ENCODE measurements around the gene FUCA1. TPM values are rescaled to one million over a fixed set of nuclear protein-coding genes. Genes with fewer than 3 reads are reported as not detected.
A peak's percentile ranks its signal among the peaks of the same experiment; 100 is the strongest.

The FUCA1 gene
- polyA plus RNA-seq, 3 donors, result 24.2 to 97.7 (median 96.6) TPM

GRCh38 chr1:23895082-23895481, 27.0 kb upstream of the FUCA1 start:
- no peaks in the 10 kb centered on the region for H3K9me3 Mint-ChIP-seq
- H3K9me3 ChIP-seq (replicated peaks in 1 of 2; ENCODE audit: control insufficient read depth in 1 of 2, insufficient read depth in 1 of 2, low read length in 2 of 2), result no peaks in the 10 kb centered on the region
- H3K27ac ChIP-seq (ENCODE audit: low read depth in 1 of 2, low read length in 2 of 2), result peak overlapping the region; percentile 92 to 94
- intact Hi-C loops (cut with micrococcal nuclease), result no loop called here
- peak overlapping the region; percentile 93 to 98 (median 96) for H3K27ac Mint-ChIP-seq
- WGBS (ENCODE audit: insufficient coverage), result 51% methylated on average over 3 of the region's 5 CpGs
- H2AFZ ChIP-seq (ENCODE audit: insufficient read depth, low read depth, low read length, poor library complexity, severe bottlenecking), result no peak overlapping the region
- H3K27me3 Mint-ChIP-seq (ENCODE audit: low read depth in 3 of 3), result peaks cover 1 to 18% (median 2%) of the 10 kb centered on the region in 3 donors
- no peak overlapping the region for H3K4me3 ChIP-seq (replicated peaks in 1 of 3; ENCODE audit: low read depth in 2 of 3, low read length in 3 of 3)
- H4K20me1 ChIP-seq (ENCODE audit: insufficient read depth, low read length), result no peaks in the 10 kb centered on the region
- H3K36me3 ChIP-seq (replicated peaks in 1 of 2; ENCODE audit: control insufficient read depth in 1 of 2, insufficient read depth in 2 of 2, low read length in 2 of 2), result no peaks in the 10 kb centered on the region
- H3K36me3 Mint-ChIP-seq, result peaks cover 0 to 2% of the 10 kb centered on the region in 2 donors
- TF ChIP-seq CTCF (IDR thresholded peaks at IDR 0.05), result no peak
- H3K4me1 Mint-ChIP-seq, result peaks cover 51% of the 10 kb centered on the region
- peak overlapping the region; percentile 23 for H3K4me2 ChIP-seq (replicated peaks; ENCODE audit: extremely low read depth, low read length, poor library complexity, severe bottlenecking)
- no peak overlapping the region for H3K4me3 Mint-ChIP-seq
- DNase-seq, result peak; percentile 67 to 87 (median 71)
- no peaks in the 10 kb centered on the region for H3K27me3 ChIP-seq (ENCODE audit: control insufficient read depth in 2 of 2, insufficient read depth in 2 of 2, low read length in 2 of 2)
- peaks cover 49 to 50% of the 10 kb centered on the region in 2 donors for H3K4me1 ChIP-seq (ENCODE audit: control insufficient read depth in 1 of 2, insufficient read depth in 2 of 2, low read length in 2 of 2)
- H3K79me2 ChIP-seq (ENCODE audit: insufficient read depth, low read length), result no peaks in the 10 kb centered on the region
- peak overlapping the region; percentile 69 for H3K9ac ChIP-seq (ENCODE audit: insufficient read depth, low read length, poor library complexity, severe bottlenecking)

GRCh38 chr1:23889074-23889473, 21.0 kb upstream of the FUCA1 start:
- no peaks in the 10 kb centered on the region for H3K27me3 ChIP-seq (ENCODE audit: control insufficient read depth in 2 of 2, insufficient read depth in 2 of 2, low read length in 2 of 2)
- no peaks in the 10 kb centered on the region for H3K9me3 ChIP-seq (replicated peaks in 1 of 2; ENCODE audit: control insufficient read depth in 1 of 2, insufficient read depth in 1 of 2, low read length in 2 of 2)
- H3K4me3 ChIP-seq (replicated peaks in 1 of 3; ENCODE audit: low read depth in 2 of 3, low read length in 3 of 3), result no peak overlapping the region
- H3K79me2 ChIP-seq (ENCODE audit: insufficient read depth, low read length), result no peaks in the 10 kb centered on the region
- H3K27ac ChIP-seq (ENCODE audit: low read depth in 1 of 2, low read length in 2 of 2), result no peak overlapping the region
- DNase-seq, result no peak
- Mint-ChIP-seq H3K27ac (no peak overlapping the region), H3K9me3 (no peaks in the 10 kb centered on the region), H3K36me3 (no peaks in the 10 kb centered on the region), H3K4me1 (peaks cover 32% of the 10 kb centered on the region), H3K4me3 (no peak overlapping the region), H3K27me3 (ENCODE audit: low read depth in 3 of 3) (peaks cover 0 to 3% (median 0%) of the 10 kb centered on the region in 3 donors)
- no peaks in the 10 kb centered on the region for H4K20me1 ChIP-seq (ENCODE audit: insufficient read depth, low read length)
- no peak overlapping the region for H3K9ac ChIP-seq (ENCODE audit: insufficient read depth, low read length, poor library complexity, severe bottlenecking)
- no peaks in the 10 kb centered on the region for H3K36me3 ChIP-seq (replicated peaks in 1 of 2; ENCODE audit: control insufficient read depth in 1 of 2, insufficient read depth in 2 of 2, low read length in 2 of 2)
- H3K4me2 ChIP-seq (replicated peaks; ENCODE audit: extremely low read depth, low read length, poor library complexity, severe bottlenecking), result no peak overlapping the region
- intact Hi-C loops (cut with micrococcal nuclease), result no loop called here
- TF ChIP-seq CTCF (IDR thresholded peaks at IDR 0.05), result no peak
- H3K4me1 ChIP-seq (ENCODE audit: control insufficient read depth in 1 of 2, insufficient read depth in 2 of 2, low read length in 2 of 2), result peaks cover 25 to 28% of the 10 kb centered on the region in 2 donors
- WGBS (ENCODE audit: insufficient coverage), result 100% methylated on average over 1 of the region's 5 CpGs
- H2AFZ ChIP-seq (ENCODE audit: insufficient read depth, low read depth, low read length, poor library complexity, severe bottlenecking), result no peak overlapping the region

Measured in CD14-positive monocyte (primary cell).